ENCODE results near the gene CHURC1. TPM values are rescaled to one million over a fixed set of nuclear protein-coding genes. Genes with fewer than 3 reads are reported as not detected.

CHURC1 gene
- total RNA-seq, 4 donors from 2014 or later: 28.9 to 74.7 (median 56.0) TPM

DNA sequence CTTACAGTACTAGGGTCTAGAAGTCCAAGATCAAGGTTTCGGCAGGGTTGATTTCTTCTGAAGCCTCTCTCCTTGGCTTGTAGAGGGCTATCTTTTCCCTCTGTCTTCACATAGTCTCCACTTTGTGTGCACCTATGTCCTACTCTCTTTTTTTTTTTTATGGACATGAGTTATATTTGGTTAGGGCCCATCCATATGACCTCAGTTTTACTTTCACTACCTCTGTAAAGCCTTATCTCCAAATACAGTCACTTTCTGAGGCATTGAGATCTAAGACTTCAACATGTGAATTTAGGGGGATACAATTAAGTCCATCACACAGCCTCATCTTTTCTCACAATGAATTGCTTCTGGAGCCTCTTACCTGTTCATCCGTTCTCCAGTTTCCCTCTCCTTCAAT lies 28.7 kb upstream of the CHURC1 start:
- Histone ChIP-seq H3K4me1 (peaks cover 3 to 4% (median 3%) of the 10 kb centered on the region in 3 donors), H3K27ac (no peak overlapping the region), H3K36me3 (no peaks in the 10 kb centered on the region), H3K9me3 (no peaks in the 10 kb centered on the region), H3K4me3 (no peak overlapping the region), H3K27me3 (peaks cover 0 to 74% (median 2%) of the 10 kb centered on the region in 4 donors)
- WGBS, 2 donors: 85 to 96% methylated on average over 2 of the region's 2 CpGs
- DNase-seq: no peak
- intact Hi-C loops (cut with DNase I): no loop called here
- TF ChIP-seq, protein P1, sequence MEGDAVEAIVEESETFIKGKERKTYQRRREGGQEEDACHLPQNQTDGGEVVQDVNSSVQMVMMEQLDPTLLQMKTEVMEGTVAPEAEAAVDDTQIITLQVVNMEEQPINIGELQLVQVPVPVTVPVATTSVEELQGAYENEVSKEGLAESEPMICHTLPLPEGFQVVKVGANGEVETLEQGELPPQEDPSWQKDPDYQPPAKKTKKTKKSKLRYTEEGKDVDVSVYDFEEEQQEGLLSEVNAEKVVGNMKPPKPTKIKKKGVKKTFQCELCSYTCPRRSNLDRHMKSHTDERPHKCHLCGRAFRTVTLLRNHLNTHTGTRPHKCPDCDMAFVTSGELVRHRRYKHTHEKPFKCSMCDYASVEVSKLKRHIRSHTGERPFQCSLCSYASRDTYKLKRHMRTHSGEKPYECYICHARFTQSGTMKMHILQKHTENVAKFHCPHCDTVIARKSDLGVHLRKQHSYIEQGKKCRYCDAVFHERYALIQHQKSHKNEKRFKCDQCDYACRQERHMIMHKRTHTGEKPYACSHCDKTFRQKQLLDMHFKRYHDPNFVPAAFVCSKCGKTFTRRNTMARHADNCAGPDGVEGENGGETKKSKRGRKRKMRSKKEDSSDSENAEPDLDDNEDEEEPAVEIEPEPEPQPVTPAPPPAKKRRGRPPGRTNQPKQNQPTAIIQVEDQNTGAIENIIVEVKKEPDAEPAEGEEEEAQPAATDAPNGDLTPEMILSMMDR (IDR thresholded peaks at IDR 0.05): no peak
- no peak for TF ChIP-seq POLR2A (IDR thresholded peaks at IDR 0.05)

DNA sequence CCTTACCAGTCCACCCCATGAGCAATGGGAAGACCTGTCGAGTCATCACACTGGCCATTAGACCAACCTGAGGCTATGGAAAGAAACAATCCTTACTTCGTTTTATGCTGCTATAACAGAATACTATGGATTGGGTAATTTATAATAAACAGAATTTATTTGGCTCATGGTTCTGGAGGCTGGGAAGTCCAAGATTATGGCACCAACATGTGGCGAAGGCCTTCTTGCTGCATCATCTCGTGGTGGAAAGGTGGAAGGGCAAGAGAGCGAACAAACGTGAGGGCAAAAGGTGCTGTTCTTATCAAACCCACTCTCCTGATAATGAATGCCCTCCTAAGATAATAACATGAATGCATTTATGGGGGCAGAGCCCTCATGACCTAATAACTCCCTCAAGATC lies 24.9 kb upstream of the CHURC1 start:
- H3K4me3 ChIP-seq: no peak overlapping the region
- no peak for TF ChIP-seq POLR2A (IDR thresholded peaks at IDR 0.05)
- H3K27ac ChIP-seq: no peak overlapping the region
- no peaks in the 10 kb centered on the region for H3K9me3 ChIP-seq
- 81 to 85% methylated on average over 6 of the region's 6 CpGs for WGBS, 2 donors
- no peak for DNase-seq
- H3K4me1 ChIP-seq: no peaks in the 10 kb centered on the region
- H3K27me3 ChIP-seq: peaks cover 0 to 56% (median 2%) of the 10 kb centered on the region in 4 donors
- intact Hi-C loops (cut with DNase I): no loop called here
- no peaks in the 10 kb centered on the region for H3K36me3 ChIP-seq

DNA sequence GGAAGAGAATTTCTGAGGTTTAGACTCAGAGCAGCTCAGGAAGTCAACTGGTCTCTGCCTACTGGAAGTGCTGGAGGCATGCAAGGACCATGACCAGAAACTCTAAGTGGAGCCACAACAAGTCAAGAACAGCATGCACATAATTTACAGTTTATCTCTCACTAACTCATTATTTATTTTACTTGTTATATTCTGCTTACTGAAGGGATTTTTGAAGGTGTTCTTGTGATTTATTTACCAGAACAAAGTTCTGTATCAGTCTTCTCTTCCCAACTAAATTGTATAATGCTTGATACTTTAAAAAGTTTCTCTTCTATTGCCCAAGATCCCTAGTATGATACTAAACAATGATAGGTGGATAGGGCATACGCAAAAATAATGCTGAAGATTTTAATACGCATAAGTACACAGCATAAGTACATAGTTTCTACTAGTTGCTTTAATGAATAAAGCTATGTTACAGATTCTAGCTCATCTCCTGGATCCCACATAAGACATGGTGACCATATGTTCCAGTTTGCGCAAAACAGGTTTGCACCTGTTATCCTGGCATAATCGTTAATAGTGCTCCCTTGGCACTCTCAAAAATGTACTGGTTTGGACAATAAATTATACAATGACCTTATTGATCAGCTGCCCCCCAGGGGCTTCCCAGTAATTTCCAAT lies 22.9 kb upstream of the CHURC1 start:
- TF ChIP-seq POLR2A (IDR thresholded peaks at IDR 0.05): no peak
- TF ChIP-seq, protein P1 (IDR thresholded peaks at IDR 0.05): no peak
- intact Hi-C loops (cut with DNase I): no loop called here

DNA sequence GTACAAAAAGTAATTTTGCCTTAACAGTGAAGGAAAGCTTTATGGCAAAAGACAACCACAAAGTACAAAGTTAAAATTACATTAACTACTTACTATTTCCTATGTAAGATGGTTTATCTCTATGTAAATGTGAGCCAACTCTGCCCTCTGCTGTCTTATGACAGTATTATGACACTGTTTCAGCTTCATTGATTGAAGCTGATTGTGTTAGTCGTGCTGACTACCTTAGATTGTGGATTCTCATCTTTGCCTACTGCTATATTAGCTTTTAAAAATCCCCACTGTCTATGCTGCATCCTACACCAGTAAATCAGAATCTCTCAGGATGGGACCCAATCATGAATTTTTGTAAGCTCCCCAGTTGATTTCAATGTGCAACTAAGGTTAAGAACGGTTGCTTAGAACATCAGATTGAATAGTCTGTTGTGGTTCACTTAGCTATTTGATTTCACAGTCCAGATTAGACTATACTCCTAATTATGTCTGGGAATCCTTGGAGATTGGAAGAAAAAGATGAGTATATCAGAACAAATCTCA lies 22.3 kb upstream of the CHURC1 start:
- Histone ChIP-seq H3K9me3 (no peaks in the 10 kb centered on the region), H3K27me3 (peaks cover 0 to 41% (median 2%) of the 10 kb centered on the region in 4 donors), H3K36me3 (no peaks in the 10 kb centered on the region), H3K4me1 (no peaks in the 10 kb centered on the region), H3K4me3 (no peak overlapping the region), H3K27ac (no peak overlapping the region)
- intact Hi-C loops (cut with DNase I): no loop called here
- TF ChIP-seq, protein P1 (IDR thresholded peaks at IDR 0.05): peak in 5 of 6 experiments; percentile 33 to 74 (median 56)
- no peak for TF ChIP-seq POLR2A (IDR thresholded peaks at IDR 0.05)
- no peak for DNase-seq
- 50% methylated on average over 2 of the region's 2 CpGs for WGBS, 2 donors

More for the DNA sequence above, 22.9 kb upstream of the CHURC1 start:
- WGBS, 2 donors: 82 to 90% methylated on average over 4 of the region's 4 CpGs
- no peaks in the 10 kb centered on the region for H3K9me3 ChIP-seq
- H3K27me3 ChIP-seq: peaks cover 0 to 45% (median 2%) of the 10 kb centered on the region in 4 donors
- no peaks in the 10 kb centered on the region for H3K36me3 ChIP-seq
- no peak for DNase-seq
- H3K4me3 ChIP-seq: no peak overlapping the region
- H3K4me1 ChIP-seq: no peaks in the 10 kb centered on the region
- no peak overlapping the region for H3K27ac ChIP-seq

DNA sequence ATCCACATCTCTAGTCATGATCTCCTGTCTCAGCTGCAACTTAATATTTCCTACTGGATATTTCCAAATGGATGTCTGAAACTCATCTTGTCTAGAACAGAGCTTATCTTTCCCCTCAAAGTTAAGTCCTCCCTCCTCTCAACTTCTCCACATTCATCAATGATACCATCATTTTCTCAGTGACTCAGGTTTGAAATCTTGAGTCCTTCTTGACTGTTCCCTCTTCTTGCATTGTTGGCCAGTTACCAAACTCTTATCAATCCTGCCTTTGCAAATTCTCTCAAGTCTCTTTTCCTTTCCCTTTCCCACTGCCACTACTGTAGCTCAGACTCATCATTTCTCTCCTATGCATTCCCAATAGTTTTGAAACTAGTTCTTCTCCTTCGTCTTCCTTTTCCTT lies 14.3 kb upstream of the CHURC1 start:
- 59 to 68% methylated on average over 1 of the region's 1 CpG for WGBS, 2 donors
- Histone ChIP-seq H3K27me3 (peaks cover 0 to 4% (median 0%) of the 10 kb centered on the region in 4 donors), H3K4me1 (no peaks in the 10 kb centered on the region), H3K27ac (no peak overlapping the region), H3K4me3 (no peak overlapping the region), H3K9me3 (no peaks in the 10 kb centered on the region), H3K36me3 (no peaks in the 10 kb centered on the region)
- no peak for DNase-seq
- intact Hi-C loops (cut with DNase I): no loop called here
- TF ChIP-seq, protein P1 (IDR thresholded peaks at IDR 0.05): no peak
- TF ChIP-seq POLR2A (IDR thresholded peaks at IDR 0.05): no peak
